ENCODE measurements around the gene SORL1.
"Not testable (repeated sequence)": the region's sequence is repeated elsewhere in the genome, so short reads cannot be mapped to it uniquely, and the experiment has no call there.

The SORL1 gene

GRCh38 chr11:121563900-121564822 lies 112.0 kb downstream of the SORL1 start:
- DNase-seq: no peak

GRCh38 chr11:121564948-121565684 lies 113.0 kb downstream of the SORL1 start:
- no peak for DNase-seq

DNA sequence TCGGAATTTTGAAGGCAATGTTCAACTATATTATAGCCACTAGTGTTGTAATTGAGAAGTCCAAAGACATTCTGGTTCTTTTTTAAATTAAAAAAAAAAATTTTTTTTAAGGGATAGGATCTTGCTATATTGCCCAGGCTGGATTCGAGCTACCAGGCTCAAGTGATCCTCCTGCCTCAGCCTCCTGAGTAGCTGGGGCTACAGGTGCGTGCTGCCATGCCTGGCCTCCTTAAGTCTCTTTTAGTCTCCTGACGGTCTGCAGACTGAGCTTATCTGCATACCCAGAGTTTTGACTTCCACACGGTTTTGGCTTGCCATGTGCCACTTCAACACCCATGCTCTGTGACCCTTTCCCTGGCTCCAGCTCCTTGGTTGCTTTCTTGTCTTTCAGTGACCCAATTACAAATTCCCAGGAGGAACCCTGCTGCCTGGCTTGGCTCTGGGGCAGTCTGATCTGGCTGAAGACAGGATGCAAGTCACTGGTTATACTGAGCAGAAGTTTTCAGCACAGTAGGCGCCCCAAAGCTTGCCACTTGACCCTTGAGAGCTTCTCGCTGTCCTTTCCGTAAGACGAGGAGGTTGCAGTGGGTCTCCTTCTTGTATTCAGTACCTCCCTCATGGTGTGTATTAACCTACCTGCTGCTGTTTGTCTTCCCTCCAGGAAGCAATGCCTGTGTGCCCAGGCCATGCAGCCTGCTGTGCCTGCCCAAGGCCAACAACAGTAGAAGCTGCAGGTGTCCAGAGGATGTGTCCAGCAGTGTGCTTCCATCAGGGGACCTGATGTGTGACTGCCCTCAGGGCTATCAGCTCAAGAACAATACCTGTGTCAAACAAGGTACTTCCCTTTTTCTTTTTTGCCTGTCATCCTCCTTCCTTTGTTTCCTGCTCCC lies 114.4 kb downstream of the SORL1 start:
- DNase-seq: no peak

DNA sequence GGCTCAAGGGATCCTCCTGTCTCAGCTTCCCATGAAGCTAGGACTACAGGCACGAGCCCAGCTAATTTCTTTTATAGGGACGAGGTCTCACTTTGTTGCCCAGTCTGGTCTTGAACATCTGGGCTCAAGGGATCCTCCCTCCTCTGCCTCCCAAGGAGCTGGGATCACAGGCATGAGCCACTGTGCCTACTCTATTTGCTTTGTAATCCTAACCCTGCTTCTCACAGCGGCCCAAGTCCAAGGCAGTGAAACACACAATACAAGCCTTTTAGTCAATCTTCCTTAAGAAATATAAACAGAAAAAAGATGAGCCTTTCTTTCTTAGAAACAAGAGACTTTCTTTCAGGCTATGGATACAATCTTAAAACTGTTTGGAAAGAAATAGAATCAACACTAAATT lies 115.9 kb downstream of the SORL1 start:
- DNase-seq: no peak

- not testable (repeated sequence) for DNase-seq
These were observed 117.5 kb downstream of the SORL1 start for GRCh38 chr11:121569332-121570299.

DNA sequence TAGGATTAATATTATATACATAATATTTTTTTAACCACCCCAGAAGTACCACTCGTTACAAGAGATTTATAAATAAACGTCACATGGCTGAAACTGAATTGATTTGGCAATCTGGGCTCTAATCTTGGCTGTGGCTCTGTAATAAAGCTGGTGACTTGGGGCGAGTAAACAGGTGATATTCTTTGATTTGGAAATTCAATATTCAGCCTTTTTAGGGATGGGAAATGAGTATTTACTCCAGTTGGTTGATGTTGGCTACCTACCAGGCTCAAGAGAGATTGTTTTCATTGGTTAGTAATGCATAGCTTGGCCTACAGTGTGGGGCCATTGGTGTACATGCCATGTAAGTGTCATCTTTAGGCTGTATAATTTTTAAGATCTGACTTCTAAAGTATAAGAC lies 118.3 kb downstream of the SORL1 start:
- no peak for DNase-seq

DNA sequence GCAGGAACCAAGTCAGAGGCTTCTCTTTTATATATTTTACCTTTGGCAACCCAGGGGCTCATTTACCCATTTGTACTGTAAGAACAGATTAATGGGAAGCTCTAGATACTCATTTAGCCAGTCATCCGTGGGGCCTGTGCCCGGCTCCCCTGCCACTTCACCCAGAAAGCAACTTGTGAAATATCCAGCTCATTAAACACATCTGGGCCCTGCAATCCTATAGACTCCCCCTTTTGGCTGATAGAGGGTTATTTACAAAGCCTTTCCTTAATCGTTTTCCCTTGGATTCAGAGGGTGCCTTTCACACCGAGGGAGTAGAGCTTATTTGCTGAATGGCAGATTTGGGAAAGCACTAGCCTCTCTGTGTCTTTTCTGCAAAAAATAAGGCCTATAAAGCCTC lies 119.4 kb downstream of the SORL1 start:
- DNase-seq: no peak

GRCh38 chr11:121572571-121573059 lies 120.5 kb downstream of the SORL1 start:
- no peak for DNase-seq

- DNase-seq: no peak
These were observed 122.7 kb downstream of the SORL1 start for GRCh38 chr11:121574801-121575200.

- DNase-seq: peak; percentile 12
These were observed 123.3 kb downstream of the SORL1 start for GRCh38 chr11:121575250-121575962.

DNA sequence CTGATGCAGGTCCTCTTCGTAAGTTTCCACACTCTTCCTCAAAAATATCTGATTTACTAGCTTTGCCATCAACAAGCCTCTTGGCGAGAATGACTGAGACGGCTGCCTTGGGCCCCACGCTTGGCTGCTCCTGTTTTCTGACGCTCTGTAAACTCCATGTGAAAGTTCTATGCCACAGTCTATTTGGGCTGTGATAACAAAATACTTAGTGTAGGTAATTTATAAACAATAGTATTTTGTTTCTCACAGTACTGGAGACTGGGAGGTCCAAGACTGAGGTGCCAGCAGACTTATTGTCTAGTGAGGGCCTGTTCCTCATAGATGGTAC lies 123.8 kb downstream of the SORL1 start:
- DNase-seq: no peak

- no peak for DNase-seq
These were observed 124.4 kb downstream of the SORL1 start for GRCh38 chr11:121576531-121576930.

DNA sequence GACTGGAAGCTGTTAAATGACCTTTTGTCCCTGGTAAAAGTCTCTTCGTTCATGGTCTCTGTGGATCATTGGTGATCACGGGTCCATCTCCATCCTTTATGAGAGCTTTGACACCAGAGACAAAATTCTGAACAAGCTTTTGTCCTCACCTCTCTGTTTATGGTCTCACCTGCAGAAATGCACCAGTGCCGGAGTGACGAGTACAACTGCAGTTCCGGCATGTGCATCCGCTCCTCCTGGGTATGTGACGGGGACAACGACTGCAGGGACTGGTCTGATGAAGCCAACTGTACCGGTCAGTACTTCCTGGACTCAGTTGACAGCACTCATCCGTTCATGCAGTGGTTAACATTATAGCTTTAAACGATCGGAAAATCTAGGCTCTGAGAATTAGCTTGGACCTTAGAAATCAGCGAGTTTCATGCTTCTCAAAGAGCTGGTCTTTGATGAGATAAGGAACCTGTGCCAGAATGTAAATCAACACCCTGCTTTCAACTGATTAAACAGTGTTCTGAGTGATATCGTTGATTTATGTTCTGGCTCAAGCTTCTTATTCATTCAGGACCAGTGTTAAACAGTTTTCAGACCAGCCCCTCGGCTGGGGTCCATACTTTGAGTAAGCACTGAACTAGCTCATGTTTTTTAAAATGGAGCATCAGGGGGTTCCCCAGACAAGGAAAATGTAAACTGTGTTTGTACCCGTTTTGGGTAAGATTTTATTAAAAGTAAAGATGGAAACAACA lies 125.2 kb downstream of the SORL1 start:
- no peak for DNase-seq

- no peak for DNase-seq
These were observed 126.3 kb downstream of the SORL1 start for GRCh38 chr11:121578251-121578976.

DNA sequence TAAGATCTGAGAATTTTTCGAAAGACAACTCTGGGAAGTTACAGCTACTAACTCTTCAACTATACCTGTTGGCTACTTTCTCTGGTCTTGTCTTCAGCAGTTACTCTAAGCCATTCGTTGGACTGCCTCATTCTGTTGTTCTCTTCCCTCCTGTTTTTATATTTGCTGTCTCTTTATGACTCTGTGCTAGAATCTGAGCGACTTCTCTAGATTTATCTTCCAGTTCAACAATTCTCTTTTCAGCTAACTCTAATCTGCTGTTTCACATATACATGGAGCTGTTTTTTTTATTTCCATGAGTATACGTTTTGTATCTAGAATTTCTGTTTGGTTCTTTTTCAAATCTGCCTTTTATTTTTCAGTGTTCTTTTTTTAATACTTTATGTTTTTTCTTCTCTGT lies 128.0 kb downstream of the SORL1 start:
- DNase-seq: no peak

DNA sequence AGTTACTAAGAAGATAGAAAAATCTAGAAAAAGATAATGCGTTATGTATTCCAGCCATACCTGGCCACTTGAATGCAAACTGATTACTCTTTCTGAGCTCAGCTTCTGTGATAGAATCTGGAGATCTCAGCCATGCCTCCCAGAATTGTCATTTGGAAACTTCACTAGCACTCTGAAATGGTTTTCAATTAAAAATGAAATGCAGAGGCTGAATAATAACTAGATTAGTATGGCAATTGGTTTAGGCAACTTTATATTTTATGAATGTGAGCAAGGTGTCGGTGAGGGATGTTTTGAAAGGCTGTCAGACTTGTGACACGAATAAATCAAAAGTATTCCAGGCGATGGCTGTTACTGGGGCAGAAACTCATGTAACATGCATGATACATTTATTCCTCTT lies 129.5 kb downstream of the SORL1 start:
- no peak for DNase-seq

- peak; percentile 26 for DNase-seq
These were observed 130.2 kb downstream of the SORL1 start for GRCh38 chr11:121582296-121582695.

DNA sequence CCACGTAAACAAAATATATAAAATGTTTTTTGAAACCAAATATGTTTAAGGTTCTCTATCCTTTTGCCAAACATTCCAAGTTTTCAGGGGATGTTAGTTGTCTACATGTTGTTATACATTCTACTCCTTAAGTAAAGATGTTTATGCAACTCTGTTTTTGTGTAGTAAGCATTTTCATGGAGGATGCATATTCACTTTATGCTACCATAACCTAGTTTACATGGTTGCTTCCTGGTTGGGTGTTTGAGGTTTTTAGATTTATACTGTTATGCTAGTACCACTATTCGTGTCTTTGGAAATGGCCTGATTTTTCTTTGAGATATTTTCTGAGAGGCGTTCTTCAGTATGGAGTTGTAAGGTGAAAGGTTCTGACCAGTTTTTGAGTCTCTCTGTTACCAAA lies 131.7 kb downstream of the SORL1 start:
- no peak for DNase-seq

DNA sequence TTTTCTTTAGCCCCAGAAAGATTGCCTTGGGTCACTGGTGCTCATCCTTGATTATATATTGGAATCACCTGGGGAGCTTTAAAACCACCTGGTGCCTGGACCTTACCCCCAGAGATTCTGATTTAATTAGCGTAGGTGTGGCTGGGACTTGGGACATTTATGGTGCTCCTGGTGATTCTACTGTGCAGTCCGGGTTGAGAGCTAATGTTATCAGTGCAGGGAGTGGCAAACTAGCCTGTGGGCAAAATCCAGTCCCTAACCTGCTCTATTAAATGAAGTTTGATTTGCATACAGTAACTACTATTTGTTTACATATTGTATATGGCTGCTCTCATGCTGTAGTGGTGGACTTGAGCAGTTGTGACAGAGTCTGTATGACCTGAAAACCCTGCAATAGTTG lies 134.6 kb downstream of the SORL1 start:
- no peak for DNase-seq

- DNase-seq: no peak
These were observed 135.1 kb downstream of the SORL1 start for GRCh38 chr11:121587182-121587581.
